IMR-90 (cell line): ENCODE data around the gene NEURL1. TPM values are rescaled to one million over a fixed set of nuclear protein-coding genes. Genes with fewer than 3 reads are reported as not detected.

Experiments used
- ATAC-seq: fragments of 200-7000 bp; cut with Tn5 transposase; 2 replicates; pipeline ENCODE4 v1.9.1; 2020; ENCODE audit warnings: low read depth, mild to moderate bottlenecking, moderate library complexity
- BruUV-seq: library from RNA; stranded (reverse); fragments of 400-500 nt; replicated peaks from 2 replicates; lab custom pipeline; 2021; lab: Mats Ljungman, UMichigan
- CTCF ChIA-PET: fragments of 300-600 bp; formaldehyde crosslinking; extraction: SDS; loops from one replicate; lab custom pipeline; 2021; ENCODE audit warnings: antibody characterized with exemption; lab: Yijun Ruan, JAX
- POLR2A ChIA-PET: fragments of 300-600 bp; sonication (Branson Sonifier 250); formaldehyde crosslinking; loops from one replicate; lab custom pipeline; 2022; ENCODE audit warnings: antibody characterized with exemption; ENCODE audit not compliant: unreplicated experiment; lab: Charles Lee
- DNase-seq: peaks from one replicate; pipeline ENCODE4 v3.0.0; 2013
- H2AFZ ChIP-seq: replicated peaks from 2 replicates; pipeline ENCODE3; 2013; ENCODE audit warnings: low read length, mild to moderate bottlenecking; ENCODE audit not compliant: poor library complexity
- H2AK5ac ChIP-seq: 2 replicates; pipeline ENCODE4 v1.6.1; 2013; ENCODE audit warnings: low read depth, low read length, inconsistent platforms
- H2AK9ac ChIP-seq: replicated peaks from 2 replicates; pipeline ENCODE3; 2013; ENCODE audit warnings: mild to moderate bottlenecking, low read depth, low read length, moderate library complexity; ENCODE audit not compliant: poor library complexity
- H2BK120ac ChIP-seq: 2 replicates; pipeline ENCODE4 v1.6.1; 2013; ENCODE audit warnings: low read depth, low read length, inconsistent platforms
- H2BK15ac ChIP-seq: 3 replicates; pipeline ENCODE4 v1.6.1; 2013; ENCODE audit warnings: low read depth, low read length, inconsistent platforms
- H2BK20ac ChIP-seq: 2 replicates; pipeline ENCODE4 v1.6.1; 2013; ENCODE audit warnings: low read depth, mild to moderate bottlenecking, inconsistent platforms, low read length, moderate library complexity
- H2BK5ac ChIP-seq: 2 replicates; pipeline ENCODE4 v1.6.1; 2013; ENCODE audit warnings: mild to moderate bottlenecking, low read depth, low read length, inconsistent platforms; ENCODE audit not compliant: poor library complexity, severe bottlenecking
- H3K14ac ChIP-seq: replicated peaks from 2 replicates; pipeline ENCODE4 v1.6.1; 2013; ENCODE audit warnings: low read depth, low read length, inconsistent platforms
- H3K18ac ChIP-seq: 2 replicates; pipeline ENCODE4 v1.6.1; 2013; ENCODE audit warnings: low read depth, low read length, control low read depth
- H3K23ac ChIP-seq: 2 replicates; pipeline ENCODE4 v1.6.1; 2013; ENCODE audit warnings: low read depth, low read length, inconsistent platforms
- H3K27ac ChIP-seq: 2 replicates; pipeline ENCODE4 v1.5.1; 2013; ENCODE audit warnings: mild to moderate bottlenecking, control low read depth, low read length; ENCODE audit not compliant: insufficient read depth
- H3K27me3 ChIP-seq: 2 replicates; pipeline ENCODE4 v1.6.1; 2013; ENCODE audit warnings: low read length; ENCODE audit not compliant: control insufficient read depth, insufficient read depth
- H3K36me3 ChIP-seq: 2 replicates; pipeline ENCODE4 v1.6.1; 2013; ENCODE audit warnings: low read length, mixed read lengths; ENCODE audit not compliant: control insufficient read depth, insufficient read depth
- H3K4ac ChIP-seq: 2 replicates; pipeline ENCODE4 v1.6.1; 2013; ENCODE audit warnings: low read depth, low read length, inconsistent platforms
- H3K4me1 ChIP-seq: 2 replicates; pipeline ENCODE4 v1.6.1; 2013; ENCODE audit warnings: low read length, mixed read lengths; ENCODE audit not compliant: control insufficient read depth, insufficient read depth
- H3K4me2 ChIP-seq: 2 replicates; pipeline ENCODE4 v1.6.1; 2013; ENCODE audit warnings: low read depth, mild to moderate bottlenecking, control low read depth, low read length, moderate library complexity
- H3K4me3 ChIP-seq: 2 replicates; pipeline ENCODE4 v1.5.1; 2013; ENCODE audit warnings: low read depth, mild to moderate bottlenecking, control low read depth, low read length, moderate library complexity; ENCODE audit not compliant: insufficient read depth
- H3K56ac ChIP-seq: 2 replicates; pipeline ENCODE4 v1.6.1; 2013; ENCODE audit warnings: low read length, inconsistent platforms; ENCODE audit not compliant: insufficient read depth; ENCODE audit errors: extremely low read depth
- H3K79me1 ChIP-seq, 2 experiments: 2 replicates each; pipeline ENCODE4 v1.6.1; 2013; ENCODE audit warnings: low read length in 2 of 2, inconsistent platforms in 1 of 2, low read depth in 1 of 2
- H3K9ac ChIP-seq: 2 replicates; pipeline ENCODE4 v1.6.1; 2013; ENCODE audit warnings: low read depth, low read length, control low read depth
- H3K9me1 ChIP-seq: 2 replicates; pipeline ENCODE4 v1.6.1; 2013; ENCODE audit warnings: low read length, inconsistent platforms; ENCODE audit not compliant: insufficient read depth
- H3K9me3 ChIP-seq: 2 replicates; pipeline ENCODE4 v1.6.1; 2013; ENCODE audit warnings: low read length; ENCODE audit not compliant: control insufficient read depth, insufficient read depth
- H4K20me1 ChIP-seq: 2 replicates; pipeline ENCODE4 v1.6.1; 2013; ENCODE audit warnings: low read length, inconsistent platforms; ENCODE audit not compliant: insufficient read depth
- H4K5ac ChIP-seq: 2 replicates; pipeline ENCODE4 v1.6.1; 2013; ENCODE audit warnings: mild to moderate bottlenecking, low read depth, low read length, control low read depth
- H4K8ac ChIP-seq, 2 experiments: 2 replicates each; pipeline ENCODE4 v1.6.1; 2013; ENCODE audit warnings: low read depth in 2 of 2, low read length in 2 of 2, control low read depth in 1 of 2, inconsistent platforms in 1 of 2
- H4K91ac ChIP-seq: 2 replicates; pipeline ENCODE4 v1.6.1; 2013; ENCODE audit warnings: low read depth, low read length, inconsistent platforms; ENCODE audit not compliant: insufficient read depth
- CEBPB ChIP-seq: IDR thresholded peaks from 2 replicates; pipeline ENCODE4 v1.6.1; 2012; ENCODE audit warnings: low read depth, low read length, improper control_type of control experiment
- CHD1 ChIP-seq: IDR thresholded peaks from 2 replicates; pipeline ENCODE4 v1.6.1; 2012; ENCODE audit warnings: low read depth, low read length, improper control_type of control experiment
- FOS ChIP-seq: fragments of 150-350 bp; IDR thresholded peaks from 2 replicates; pipeline ENCODE4 v1.6.1; 2016; ENCODE audit warnings: low read depth, low read length
- MXI1 ChIP-seq: IDR thresholded peaks from 2 replicates; pipeline ENCODE4 v1.6.1; 2012; ENCODE audit warnings: low read depth, mild to moderate bottlenecking, low read length, moderate library complexity, borderline replicate concordance
- POLR2A ChIP-seq: IDR thresholded peaks from 2 replicates; pipeline ENCODE4 v1.6.1; 2012; ENCODE audit warnings: mild to moderate bottlenecking, low read depth, low read length
- RFX5 ChIP-seq: IDR thresholded peaks from 2 replicates; pipeline ENCODE4 v1.8.0; 2012; ENCODE audit warnings: low read depth, mild to moderate bottlenecking, low read length, moderate library complexity
- SMC3 ChIP-seq: fragments of 150-350 bp; IDR thresholded peaks from 2 replicates; pipeline ENCODE4 v1.6.1; 2016; ENCODE audit warnings: low read depth, mild to moderate bottlenecking, antibody characterized with exemption, low read length, moderate library complexity
- WGBS, 2 experiments: methylation state at CpG; one replicate each; pipeline versions ENCODE4 v1.1.5 to v1.1.7; 2013; ENCODE audit warnings: missing lambda C conversion rate in 2 of 2; ENCODE audit not compliant: insufficient read length in 1 of 2; ENCODE audit errors: extremely low coverage in 2 of 2; 5-methylcytosine and 5-hydroxymethylcytosine counted together
- dilution Hi-C: fragments of 300-500 bp; cut with HindIII; formaldehyde crosslinking; loops from one replicate; pipeline ENCODE4 v1.14.3; 2018; ENCODE audit warnings: low sequenced_read_pairs; ENCODE audit not compliant: unreplicated experiment
- in situ Hi-C: fragments of 300-500 bp; cut with MboI; formaldehyde crosslinking; loops from 3 replicates; pipeline ENCODE4 v1.14.3; 2019; ENCODE audit warnings: low sequenced_read_pairs, inconsistent platforms, mixed read lengths
- intact Hi-C: fragments of 100-400 bp; cut with micrococcal nuclease; formaldehyde crosslinking; loops from 2 replicates; pipeline ENCODE4 v1.10.0; 2022
- polyA plus RNA-seq, 3 experiments: library from polyadenylated mRNA; depleted of rRNA; stranded (reverse); fragments of >200 nt; gene quantifications; 2 replicates each; pipeline ENCODE4 v1.2.3, GENCODE V29; 2012; ENCODE audit warnings: low replicate concordance in 1 of 3
- total RNA-seq: library from RNA; depleted of rRNA; stranded (reverse); fragments of >200 nt; gene quantifications from 2 replicates; pipeline ENCODE4 v1.2.3, GENCODE V29; 2012
- TF ChIP-seq, protein P1 (sequence below): conservative IDR thresholded peaks from 2 replicates; pipeline ENCODE4 v1.5.1; 2012; ENCODE audit warnings: mild to moderate bottlenecking, low read depth, low read length, improper control_type of control experiment

NEURL1 gene
- total and polyA plus RNA-seq, 2 of the 4 experiments (the other 2 are of a cell fraction), result 0.36 to 0.82 TPM

DNA sequence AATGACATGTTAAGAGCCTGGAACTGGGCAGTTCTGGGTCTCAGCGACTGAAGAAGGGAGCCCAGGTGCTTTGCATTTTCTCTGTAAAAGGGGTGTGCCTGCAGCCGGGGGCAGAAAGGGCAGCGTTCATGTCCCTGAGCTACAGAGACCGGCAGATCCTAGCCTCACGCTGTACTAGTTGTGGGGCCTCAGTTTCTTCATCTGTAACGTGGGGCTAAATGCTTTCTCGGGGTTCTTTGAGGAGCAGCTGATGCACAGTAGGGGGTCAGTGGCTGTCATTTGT is 79.6 kb downstream of the NEURL1 start:
- no peak overlapping the region for H3K27ac ChIP-seq
- no peak overlapping the region for H3K23ac ChIP-seq
- no peak overlapping the region for H4K8ac ChIP-seq
- no peaks in the 10 kb centered on the region for H3K9me3 ChIP-seq
- no peak for TF ChIP-seq RFX5
- no peak for TF ChIP-seq MXI1
- no peak for TF ChIP-seq POLR2A
- no peak for TF ChIP-seq SMC3
- TF ChIP-seq CHD1, result no peak
- no peak for TF ChIP-seq FOS
- TF ChIP-seq, protein P1, sequence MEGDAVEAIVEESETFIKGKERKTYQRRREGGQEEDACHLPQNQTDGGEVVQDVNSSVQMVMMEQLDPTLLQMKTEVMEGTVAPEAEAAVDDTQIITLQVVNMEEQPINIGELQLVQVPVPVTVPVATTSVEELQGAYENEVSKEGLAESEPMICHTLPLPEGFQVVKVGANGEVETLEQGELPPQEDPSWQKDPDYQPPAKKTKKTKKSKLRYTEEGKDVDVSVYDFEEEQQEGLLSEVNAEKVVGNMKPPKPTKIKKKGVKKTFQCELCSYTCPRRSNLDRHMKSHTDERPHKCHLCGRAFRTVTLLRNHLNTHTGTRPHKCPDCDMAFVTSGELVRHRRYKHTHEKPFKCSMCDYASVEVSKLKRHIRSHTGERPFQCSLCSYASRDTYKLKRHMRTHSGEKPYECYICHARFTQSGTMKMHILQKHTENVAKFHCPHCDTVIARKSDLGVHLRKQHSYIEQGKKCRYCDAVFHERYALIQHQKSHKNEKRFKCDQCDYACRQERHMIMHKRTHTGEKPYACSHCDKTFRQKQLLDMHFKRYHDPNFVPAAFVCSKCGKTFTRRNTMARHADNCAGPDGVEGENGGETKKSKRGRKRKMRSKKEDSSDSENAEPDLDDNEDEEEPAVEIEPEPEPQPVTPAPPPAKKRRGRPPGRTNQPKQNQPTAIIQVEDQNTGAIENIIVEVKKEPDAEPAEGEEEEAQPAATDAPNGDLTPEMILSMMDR, result no peak
- TF ChIP-seq CEBPB, result no peak
- no peak overlapping the region for H3K18ac ChIP-seq
- dilution Hi-C loops (no loop called here), intact Hi-C loops (no loop called here), in situ Hi-C loops (no loop called here)
- DNase-seq (no peak), ATAC-seq (no peak)
- no peak overlapping the region for H3K4me2 ChIP-seq
- no peak overlapping the region for H3K14ac ChIP-seq
- no peaks in the 10 kb centered on the region for H3K9me1 ChIP-seq
- H4K20me1 ChIP-seq, result 0 out of 2 replicates have a peak, but pooled peaks cover 3% of the 10 kb centered on the region
- H4K91ac ChIP-seq, result no peak overlapping the region
- peaks cover 84% of the 10 kb centered on the region for H3K27me3 ChIP-seq
- WGBS, 2 experiments, result 78% methylated on average over 3 of the region's 7 CpGs; no CpG with 5 or more reads in 1 of the 2 experiments
- no peak overlapping the region for H4K5ac ChIP-seq
- peaks cover 5% of the 10 kb centered on the region; the same call in 1 of the 2 replicates for H3K4me1 ChIP-seq
- no peak overlapping the region for H3K4me3 ChIP-seq
- H2BK15ac ChIP-seq, result no peak overlapping the region
- BruUV-seq, result no TSS peak
- no peak overlapping the region for H2BK5ac ChIP-seq
- POLR2A ChIA-PET, result interaction anchor here (0.7 kb wide), 1 partner anchor 58 kb away, joined by 12 read pairs; no protein-coding TSS in a partner anchor
- CTCF ChIA-PET, result no interaction called here
- H2AK9ac ChIP-seq, result no peak overlapping the region
- no peak overlapping the region for H2AFZ ChIP-seq
- no peaks in the 10 kb centered on the region for H3K36me3 ChIP-seq
- no peak overlapping the region for H2BK120ac ChIP-seq
- no peak overlapping the region for H2AK5ac ChIP-seq
- H3K79me1 ChIP-seq, result no peaks in the 10 kb centered on the region
- H3K9ac ChIP-seq, result no peak overlapping the region
- H3K56ac ChIP-seq, result no peak overlapping the region
- no peak overlapping the region for H3K4ac ChIP-seq
- H2BK20ac ChIP-seq, result no peak overlapping the region
